ENCODE results near the gene SNX4. TPM values are rescaled to one million over a fixed set of nuclear protein-coding genes. Genes with fewer than 3 reads are reported as not detected.

SNX4 gene
- total RNA-seq, 4 donors from 2014 or later: 39.0 to 71.5 (median 51.9) TPM

DNA sequence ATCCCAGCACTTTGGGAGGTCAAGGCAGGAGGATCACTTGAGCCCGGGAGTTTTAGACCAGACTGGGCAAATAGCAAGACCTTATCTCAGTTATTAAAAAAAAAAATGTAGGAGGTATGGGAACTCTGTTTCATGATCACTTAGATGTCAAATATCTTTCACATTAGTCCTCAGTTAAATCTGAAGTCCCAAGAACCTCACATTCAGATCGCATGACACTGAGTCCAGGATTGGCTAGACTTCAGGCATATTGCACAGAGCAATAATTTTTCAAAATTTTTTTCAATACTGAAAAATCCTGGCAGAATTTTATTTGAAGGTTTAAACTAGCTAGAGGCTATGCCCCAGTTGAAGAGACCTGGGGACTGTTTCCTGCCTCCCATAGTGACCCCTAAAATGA, 88.6 kb downstream of the SNX4 start:
- TF ChIP-seq POLR2A (IDR thresholded peaks at IDR 0.05): no peak
- TF ChIP-seq, protein P1, sequence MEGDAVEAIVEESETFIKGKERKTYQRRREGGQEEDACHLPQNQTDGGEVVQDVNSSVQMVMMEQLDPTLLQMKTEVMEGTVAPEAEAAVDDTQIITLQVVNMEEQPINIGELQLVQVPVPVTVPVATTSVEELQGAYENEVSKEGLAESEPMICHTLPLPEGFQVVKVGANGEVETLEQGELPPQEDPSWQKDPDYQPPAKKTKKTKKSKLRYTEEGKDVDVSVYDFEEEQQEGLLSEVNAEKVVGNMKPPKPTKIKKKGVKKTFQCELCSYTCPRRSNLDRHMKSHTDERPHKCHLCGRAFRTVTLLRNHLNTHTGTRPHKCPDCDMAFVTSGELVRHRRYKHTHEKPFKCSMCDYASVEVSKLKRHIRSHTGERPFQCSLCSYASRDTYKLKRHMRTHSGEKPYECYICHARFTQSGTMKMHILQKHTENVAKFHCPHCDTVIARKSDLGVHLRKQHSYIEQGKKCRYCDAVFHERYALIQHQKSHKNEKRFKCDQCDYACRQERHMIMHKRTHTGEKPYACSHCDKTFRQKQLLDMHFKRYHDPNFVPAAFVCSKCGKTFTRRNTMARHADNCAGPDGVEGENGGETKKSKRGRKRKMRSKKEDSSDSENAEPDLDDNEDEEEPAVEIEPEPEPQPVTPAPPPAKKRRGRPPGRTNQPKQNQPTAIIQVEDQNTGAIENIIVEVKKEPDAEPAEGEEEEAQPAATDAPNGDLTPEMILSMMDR (IDR thresholded peaks at IDR 0.05): no peak
- Histone ChIP-seq H3K36me3 (no peaks in the 10 kb centered on the region), H3K27me3 (no peaks in the 10 kb centered on the region), H3K9me3 (peaks cover 0 to 7% (median 0%) of the 10 kb centered on the region in 4 donors), H3K4me3 (no peak overlapping the region), H3K27ac (no peak overlapping the region), H3K4me1 (no peaks in the 10 kb centered on the region)
- no peak for DNase-seq (ENCODE audit: low spot score in 2 of 2)
- 94 to 95% methylated on average over 2 of the region's 2 CpGs for WGBS, 2 donors

DNA sequence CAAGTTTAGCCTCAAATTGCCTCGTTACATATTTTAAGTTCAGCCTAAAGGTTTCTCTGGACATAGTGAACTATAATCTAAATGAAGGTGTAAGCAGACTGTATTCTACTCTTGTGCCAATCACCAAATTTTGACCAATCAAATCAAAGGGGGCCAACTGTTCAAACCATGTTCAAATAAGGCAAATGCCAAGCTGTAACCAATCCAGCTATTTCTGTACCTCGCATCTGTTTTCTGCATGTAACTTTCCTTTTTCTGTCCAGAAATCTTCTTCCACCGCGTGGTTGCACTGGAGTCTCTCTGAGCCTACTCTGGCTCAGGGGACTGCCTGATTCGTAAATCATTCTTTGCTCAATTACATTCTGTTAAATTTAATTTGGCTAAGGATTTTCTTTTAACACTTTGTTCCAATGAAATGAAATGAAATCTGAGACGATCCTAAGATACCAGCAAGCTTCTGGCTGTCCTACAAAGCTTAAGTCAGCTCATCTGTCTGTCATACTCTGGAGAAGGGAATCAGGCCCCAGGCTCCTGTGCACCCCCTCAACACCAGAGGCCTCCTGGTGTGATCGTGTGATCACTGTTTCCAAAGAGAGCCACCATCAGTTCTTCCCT, 91.7 kb downstream of the SNX4 start:
- no peak for DNase-seq (ENCODE audit: low spot score in 2 of 2)
- TF ChIP-seq, protein P1 (IDR thresholded peaks at IDR 0.05): no peak
- no peak for TF ChIP-seq EP300 (IDR thresholded peaks at IDR 0.05)
- TF ChIP-seq POLR2A (IDR thresholded peaks at IDR 0.05): no peak
- Histone ChIP-seq H3K27ac (no peak overlapping the region), H3K9me3 (peaks cover 0 to 7% (median 0%) of the 10 kb centered on the region in 4 donors), H3K36me3 (no peaks in the 10 kb centered on the region), H3K27me3 (no peaks in the 10 kb centered on the region), H3K4me1 (no peaks in the 10 kb centered on the region), H3K4me3 (no peak overlapping the region)
- 80 to 83% methylated on average over 7 of the region's 7 CpGs for WGBS, 2 donors

DNA sequence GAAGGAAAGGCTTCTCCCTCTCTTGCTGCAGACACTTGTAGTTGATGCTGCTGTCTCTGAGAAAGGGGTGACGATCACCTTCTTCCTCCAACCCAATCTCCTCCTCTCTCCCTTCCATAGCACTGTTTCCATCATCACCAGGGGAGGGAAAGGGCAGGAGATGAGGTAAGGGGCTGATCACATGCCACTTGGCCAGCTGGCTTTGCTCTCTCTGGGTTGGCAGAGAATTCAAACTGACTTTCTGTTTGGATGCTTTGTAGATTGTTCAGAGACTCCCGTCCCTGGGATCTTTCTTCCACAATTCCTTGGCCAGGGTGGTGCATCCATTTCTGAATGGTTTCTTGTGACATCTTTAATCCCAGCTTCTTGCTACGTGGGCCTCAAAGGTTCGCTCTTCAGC, 101.7 kb downstream of the SNX4 start:
- H3K4me1 ChIP-seq: no peaks in the 10 kb centered on the region
- H3K4me3 ChIP-seq: no peak overlapping the region
- DNase-seq (ENCODE audit: low spot score in 2 of 2): no peak
- no peak for TF ChIP-seq POLR2A (IDR thresholded peaks at IDR 0.05)
- no peak for TF ChIP-seq EP300 (IDR thresholded peaks at IDR 0.05)
- TF ChIP-seq, protein P1 (IDR thresholded peaks at IDR 0.05): no peak
- no peaks in the 10 kb centered on the region for H3K27me3 ChIP-seq
- no peaks in the 10 kb centered on the region for H3K36me3 ChIP-seq
- H3K9me3 ChIP-seq: no peaks in the 10 kb centered on the region
- WGBS, 2 donors: 82 to 85% methylated on average over 4 of the region's 4 CpGs
- H3K27ac ChIP-seq: no peak overlapping the region

DNA sequence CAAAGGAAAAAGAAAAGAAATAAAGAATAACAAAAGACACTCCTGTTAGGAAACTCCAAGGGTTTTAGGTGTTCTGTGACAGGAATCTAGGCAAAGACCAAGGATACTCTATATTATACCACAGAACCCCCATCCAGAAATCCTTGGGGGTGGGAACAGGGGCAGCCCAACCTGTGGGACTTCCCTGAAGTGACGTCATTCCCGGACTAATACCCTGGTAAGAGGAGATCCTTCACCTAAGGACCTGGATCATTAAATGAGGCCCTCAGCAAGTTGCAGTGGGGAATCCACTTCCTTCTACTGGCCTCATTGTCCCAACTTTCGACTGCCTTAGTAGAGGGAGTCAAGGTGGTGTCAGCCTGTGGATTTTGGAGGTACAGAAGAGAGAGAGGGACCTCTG, 103.8 kb downstream of the SNX4 start:
- no peaks in the 10 kb centered on the region for H3K4me1 ChIP-seq
- H3K4me3 ChIP-seq: no peak overlapping the region
- 73 to 78% methylated on average over 3 of the region's 3 CpGs for WGBS, 2 donors
- TF ChIP-seq, protein P1 (IDR thresholded peaks at IDR 0.05): no peak
- TF ChIP-seq POLR2A (IDR thresholded peaks at IDR 0.05) (no peak), EP300 (IDR thresholded peaks at IDR 0.05) (no peak)
- no peaks in the 10 kb centered on the region for H3K27me3 ChIP-seq
- no peaks in the 10 kb centered on the region for H3K9me3 ChIP-seq
- H3K36me3 ChIP-seq: no peaks in the 10 kb centered on the region
- no peak overlapping the region for H3K27ac ChIP-seq
- no peak for DNase-seq (ENCODE audit: low spot score in 2 of 2)

DNA sequence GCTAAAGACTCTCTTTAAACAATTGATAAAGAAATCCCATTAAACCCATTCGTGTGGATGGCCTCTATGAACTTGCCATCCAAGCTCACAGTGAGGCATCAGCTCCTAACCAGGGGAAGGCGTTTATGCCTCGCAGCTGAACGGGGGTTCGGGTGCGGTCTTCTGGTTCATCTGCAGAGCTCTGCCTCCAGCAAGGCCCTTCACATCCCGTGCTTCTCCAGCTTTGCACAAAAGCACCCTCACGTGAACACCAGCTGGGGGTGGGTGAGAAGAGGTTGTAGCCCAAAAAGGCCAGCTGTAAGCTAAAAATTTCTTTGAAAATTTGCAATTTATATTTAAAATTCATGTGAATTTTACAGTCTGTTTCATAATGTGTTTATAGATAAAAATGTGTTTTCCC, 105.3 kb downstream of the SNX4 start:
- no peaks in the 10 kb centered on the region for H3K36me3 ChIP-seq
- DNase-seq (ENCODE audit: low spot score in 2 of 2): no peak
- no peak overlapping the region for H3K4me3 ChIP-seq
- H3K9me3 ChIP-seq: no peaks in the 10 kb centered on the region
- no peaks in the 10 kb centered on the region for H3K27me3 ChIP-seq
- no peak overlapping the region for H3K27ac ChIP-seq
- H3K4me1 ChIP-seq: no peaks in the 10 kb centered on the region
- 77 to 83% methylated on average over 8 of the region's 8 CpGs for WGBS, 2 donors
- TF ChIP-seq EP300 (IDR thresholded peaks at IDR 0.05) (no peak), POLR2A (IDR thresholded peaks at IDR 0.05) (no peak)
- TF ChIP-seq, protein P1 (IDR thresholded peaks at IDR 0.05): no peak
